ENCODE data around the gene TAF11L11. TPM values are rescaled to one million over a fixed set of nuclear protein-coding genes. Genes with fewer than 3 reads are reported as not detected.
"Not testable (repeated sequence)": the region's sequence is repeated elsewhere in the genome, so short reads cannot be mapped to it uniquely, and the experiment has no call there.

The TAF11L11 gene
- total and polyA plus RNA-seq, 10 of the 15 experiments (the other 5 are each of a cell fraction or from before 2014, with no cell fraction given): not detected

- ChIA-PET SMC1A (ENCODE audit: uncharacterized antibody, unreplicated experiment) (no interaction called here), POLR2A (no interaction called here), CTCF (no interaction called here), RAD21 (ENCODE audit: unreplicated experiment) (no interaction called here)
- no peak for FAIRE-seq
- H3K27me3 ChIP-seq (replicated peaks in 1 of 2; ENCODE audit: control insufficient read depth in 2 of 2, insufficient read depth in 2 of 2, low read length in 1 of 2): no peaks in the 10 kb centered on the region
- no peak within 1 kb of the TSS for H3K4me3 ChIP-seq
- no peak within 1 kb of the TSS for H3K27ac ChIP-seq (ENCODE audit: control insufficient read depth, insufficient read depth)
- H3K79me2 ChIP-seq (ENCODE audit: control insufficient read depth, insufficient read depth, low read length): no peaks in the 10 kb centered on the region
- in situ Hi-C loops (cut with MboI) (no loop called here), intact Hi-C loops (cut with micrococcal nuclease; ENCODE audit: unreplicated experiment) (no loop called here)
- no peak within 1 kb of the TSS for H2AFZ ChIP-seq (ENCODE audit: control insufficient read depth, low read depth, low read length)
- no peak for DNase-seq (ENCODE audit: low read depth, low spot score)
- 24% methylated on average over 5 of the region's 5 CpGs for WGBS (ENCODE audit: insufficient coverage, insufficient replicate concordance, low lambda C conversion rate, missing lambda C conversion rate)
- H3K9me3 ChIP-seq (replicated peaks; ENCODE audit: control insufficient read depth, insufficient read depth, low read length): no peaks in the 10 kb centered on the region
- ATAC-seq: no peak
- no peaks in the 10 kb centered on the region for H3K36me3 ChIP-seq (ENCODE audit: control insufficient read depth in 2 of 2, insufficient read depth in 2 of 2, low read length in 1 of 2)
- H4K20me1 ChIP-seq (ENCODE audit: control insufficient read depth, insufficient read depth): no peaks in the 10 kb centered on the region
- no peak within 1 kb of the TSS for H3K4me2 ChIP-seq (ENCODE audit: control insufficient read depth, insufficient read depth)
- H3K4me1 ChIP-seq (ENCODE audit: control insufficient read depth, insufficient read depth, low read length): no peaks in the 10 kb centered on the region
- TF ChIP-seq SMARCA5 (IDR thresholded peaks at IDR 0.05): no peak
- no peak for TF ChIP-seq SRF (IDR thresholded peaks at IDR 0.05; ENCODE audit: low read depth in 2 of 2, low read length in 2 of 2)
- no peak for TF ChIP-seq NFIC (IDR thresholded peaks at IDR 0.05; ENCODE audit: low read depth, low read length)
- TF ChIP-seq LARP7 (IDR thresholded peaks at IDR 0.05): no peak
- no peak for TF ChIP-seq HCFC1 (IDR thresholded peaks at IDR 0.05; ENCODE audit: low read length)
- no peak for TF ChIP-seq FOXK2 (IDR thresholded peaks at IDR 0.05)
- TF ChIP-seq SP1 (IDR thresholded peaks at IDR 0.05; ENCODE audit: low read depth, low read length): no peak
- TF ChIP-seq USF2 (IDR thresholded peaks at IDR 0.05; ENCODE audit: borderline replicate concordance, low read depth, low read length): no peak
- no peak for TF ChIP-seq RAD51 (IDR thresholded peaks at IDR 0.05)
- no peak for TF ChIP-seq MLLT1 (IDR thresholded peaks at IDR 0.05)
- no TSS peak for BruUV-seq (replicated peaks)
- H3K9ac ChIP-seq (ENCODE audit: control insufficient read depth, insufficient read depth, low read length): no peak within 1 kb of the TSS
Observed at GRCh38 chr5:17634160-17634559, 30.2 kb downstream of the TAF11L11 start, which contains the start of gene TAF11L14. Gene TAF11L14, plus strand, starts transcription at chr5:17634460.

GRCh38 chr5:17649232-17649631 is 45.2 kb downstream of the TAF11L11 start:
- H3K4me3 ChIP-seq; H3K9me3 ChIP-seq (replicated peaks; ENCODE audit: control insufficient read depth, insufficient read depth, low read length); ATAC-seq; BruUV-seq (replicated peaks); H3K79me2 ChIP-seq (ENCODE audit: control insufficient read depth, insufficient read depth, low read length); FAIRE-seq; H3K9ac ChIP-seq (ENCODE audit: control insufficient read depth, insufficient read depth, low read length); CTCF ChIA-PET; DNase-seq (ENCODE audit: low read depth, low spot score); intact Hi-C loops (cut with micrococcal nuclease; ENCODE audit: unreplicated experiment); H4K20me1 ChIP-seq (ENCODE audit: control insufficient read depth, insufficient read depth); in situ Hi-C loops (cut with MboI); H3K4me2 ChIP-seq (ENCODE audit: control insufficient read depth, insufficient read depth); POLR2A ChIA-PET; RAD21 ChIA-PET (ENCODE audit: unreplicated experiment); H3K27ac ChIP-seq (ENCODE audit: control insufficient read depth, insufficient read depth); H3K36me3 ChIP-seq (ENCODE audit: control insufficient read depth in 2 of 2, insufficient read depth in 2 of 2, low read length in 1 of 2); H2AFZ ChIP-seq (ENCODE audit: control insufficient read depth, low read depth, low read length); H3K4me1 ChIP-seq (ENCODE audit: control insufficient read depth, insufficient read depth, low read length); H3K27me3 ChIP-seq (replicated peaks in 1 of 2; ENCODE audit: control insufficient read depth in 2 of 2, insufficient read depth in 2 of 2, low read length in 1 of 2): not testable (repeated sequence)
- SMC1A ChIA-PET (ENCODE audit: uncharacterized antibody, unreplicated experiment): interaction anchor here (0.6 kb wide), 2 partner anchors 134 to 701 kb away, joined by 3 read pairs; no protein-coding TSS in a partner anchor
- WGBS (ENCODE audit: insufficient coverage, insufficient replicate concordance, low lambda C conversion rate, missing lambda C conversion rate): 63% methylated on average over 10 of the region's 10 CpGs

GRCh38 chr5:17655201-17655759 is 51.3 kb downstream of the TAF11L11 start:
- SMC1A ChIA-PET (ENCODE audit: uncharacterized antibody, unreplicated experiment); in situ Hi-C loops (cut with MboI); H3K4me2 ChIP-seq (ENCODE audit: control insufficient read depth, insufficient read depth); intact Hi-C loops (cut with micrococcal nuclease; ENCODE audit: unreplicated experiment); H3K9me3 ChIP-seq (replicated peaks; ENCODE audit: control insufficient read depth, insufficient read depth, low read length); H2AFZ ChIP-seq (ENCODE audit: control insufficient read depth, low read depth, low read length); H3K79me2 ChIP-seq (ENCODE audit: control insufficient read depth, insufficient read depth, low read length); H3K4me3 ChIP-seq; H4K20me1 ChIP-seq (ENCODE audit: control insufficient read depth, insufficient read depth); H3K9ac ChIP-seq (ENCODE audit: control insufficient read depth, insufficient read depth, low read length); ATAC-seq; BruUV-seq (replicated peaks); H3K4me1 ChIP-seq (ENCODE audit: control insufficient read depth, insufficient read depth, low read length); H3K27me3 ChIP-seq (replicated peaks in 1 of 2; ENCODE audit: control insufficient read depth in 2 of 2, insufficient read depth in 2 of 2, low read length in 1 of 2); POLR2A ChIA-PET; CTCF ChIA-PET; H3K27ac ChIP-seq (ENCODE audit: control insufficient read depth, insufficient read depth); DNase-seq (ENCODE audit: low read depth, low spot score); FAIRE-seq; H3K36me3 ChIP-seq (ENCODE audit: control insufficient read depth in 2 of 2, insufficient read depth in 2 of 2, low read length in 1 of 2); RAD21 ChIA-PET (ENCODE audit: unreplicated experiment): not testable (repeated sequence)
- WGBS (ENCODE audit: insufficient coverage, insufficient replicate concordance, low lambda C conversion rate, missing lambda C conversion rate): 79% methylated on average over 22 of the region's 32 CpGs

Data from GM12878 (cell line).